BLaER1 (cell line): ENCODE data around the gene ZNF547.

Experiments used
- H3K27ac ChIP-seq: shearing (Covaris generic); formaldehyde crosslinking; 2 replicates; pipeline ENCODE4 v1.8.1; 2022
- H3K27me3 ChIP-seq: shearing (Covaris generic); formaldehyde crosslinking; 2 replicates; pipeline ENCODE4 v1.8.1; 2022
- H3K36me3 ChIP-seq: shearing (Covaris generic); formaldehyde crosslinking; 2 replicates; pipeline ENCODE4 v1.8.1; 2022
- H3K4me1 ChIP-seq: shearing (Covaris generic); formaldehyde crosslinking; 2 replicates; pipeline ENCODE4 v1.8.1; 2022
- H3K4me2 ChIP-seq: shearing (Covaris generic); formaldehyde crosslinking; 2 replicates; pipeline ENCODE4 v1.8.1; 2022
- H3K4me3 ChIP-seq: shearing (Covaris generic); formaldehyde crosslinking; 2 replicates; pipeline ENCODE4 v1.8.1; 2022
- H3K9ac ChIP-seq: shearing (Covaris generic); formaldehyde crosslinking; 2 replicates; pipeline ENCODE4 v1.8.1; 2022
- H3K9me3 ChIP-seq: shearing (Covaris generic); formaldehyde crosslinking; 2 replicates; pipeline ENCODE4 v1.8.1; 2022
- H4K20me1 ChIP-seq: shearing (Covaris generic); formaldehyde crosslinking; 2 replicates; pipeline ENCODE4 v1.8.1; 2022
- Cebpa-rat ChIP-seq: shearing (Covaris generic); IDR thresholded peaks from 2 replicates; pipeline ENCODE4 v1.8.1; 2022

The ZNF547 gene

GRCh38 chr19:57334191-57334590 is 29.2 kb upstream of the ZNF547 start:
- H3K36me3 ChIP-seq: peaks cover 28% of the 10 kb centered on the region
- no peak overlapping the region for H3K27ac ChIP-seq
- H3K9me3 ChIP-seq: no peaks in the 10 kb centered on the region
- H4K20me1 ChIP-seq: peaks cover 28% of the 10 kb centered on the region; the same call in 1 of the 2 replicates
- H3K9ac ChIP-seq: no peak overlapping the region
- no peak overlapping the region for H3K4me3 ChIP-seq
- TF ChIP-seq Cebpa-rat: no peak
- no peak overlapping the region for H3K4me2 ChIP-seq
- no peaks in the 10 kb centered on the region; the same call in 1 of the 2 replicates for H3K27me3 ChIP-seq
- H3K4me1 ChIP-seq: peaks cover 11% of the 10 kb centered on the region

- Histone ChIP-seq H3K4me2 (peak overlapping the region; percentile 39), H3K4me3 (no peak overlapping the region), H3K4me1 (peaks cover 11% of the 10 kb centered on the region), H4K20me1 (no peaks in the 10 kb centered on the region), H3K36me3 (0 out of 2 replicates have a peak, but pooled peaks cover 3% of the 10 kb centered on the region), H3K9ac (no peak overlapping the region), H3K27me3 (no peaks in the 10 kb centered on the region; the same call in 1 of the 2 replicates), H3K27ac (no peak overlapping the region), H3K9me3 (no peaks in the 10 kb centered on the region)
- no peak for TF ChIP-seq Cebpa-rat
These were observed 24.5 kb upstream of the ZNF547 start for GRCh38 chr19:57338877-57339276.

GRCh38 chr19:57342582-57342981 is 20.8 kb upstream of the ZNF547 start:
- no peak for TF ChIP-seq Cebpa-rat
- no peaks in the 10 kb centered on the region for H4K20me1 ChIP-seq
- H3K4me1 ChIP-seq: peaks cover 11% of the 10 kb centered on the region
- no peak overlapping the region for H3K27ac ChIP-seq
- no peak overlapping the region for H3K4me3 ChIP-seq
- H3K4me2 ChIP-seq: no peak overlapping the region
- H3K36me3 ChIP-seq: no peaks in the 10 kb centered on the region
- H3K9me3 ChIP-seq: no peaks in the 10 kb centered on the region
- no peaks in the 10 kb centered on the region; the same call in 1 of the 2 replicates for H3K27me3 ChIP-seq
- no peak overlapping the region for H3K9ac ChIP-seq

GRCh38 chr19:57348136-57348535 is 15.2 kb upstream of the ZNF547 start:
- Histone ChIP-seq H3K4me2 (no peak overlapping the region), H3K9me3 (no peaks in the 10 kb centered on the region)

GRCh38 chr19:57350877-57351805 is 12.2 kb upstream of the ZNF547 start, which contains the start of gene ZNF304:
ZNF304 (plus strand) TSS chr19:57351271; CDS start chr19:57351665, 394 bp downstream.
- H3K4me3 ChIP-seq: peak within 1 kb of the TSS; percentile 93

More at GRCh38 chr19:57348136-57348535, 15.2 kb upstream of the ZNF547 start:
- no peak overlapping the region for H3K27ac ChIP-seq
- TF ChIP-seq Cebpa-rat: no peak
- peaks cover 17% of the 10 kb centered on the region for H4K20me1 ChIP-seq
- H3K4me1 ChIP-seq: peaks cover 22% of the 10 kb centered on the region
- no peaks in the 10 kb centered on the region for H3K27me3 ChIP-seq
- H3K4me3 ChIP-seq: no peak overlapping the region
- H3K36me3 ChIP-seq: peaks cover 6% of the 10 kb centered on the region
- no peak overlapping the region for H3K9ac ChIP-seq

GRCh38 chr19:57351867-57352266 is 11.5 kb upstream of the ZNF547 start:
- Histone ChIP-seq H3K9me3 (no peaks in the 10 kb centered on the region), H3K36me3 (peaks cover 43% of the 10 kb centered on the region), H3K4me1 (peaks cover 26% of the 10 kb centered on the region), H4K20me1 (peaks cover 44% of the 10 kb centered on the region), H3K9ac (peak overlapping the region; percentile 92), H3K4me3 (peak overlapping the region; percentile 93), H3K4me2 (peak overlapping the region; percentile 97), H3K27me3 (no peaks in the 10 kb centered on the region), H3K27ac (peak overlapping the region; percentile 75; the same call in 1 of the 2 replicates)
- TF ChIP-seq Cebpa-rat: no peak

More at GRCh38 chr19:57350877-57351805, 12.2 kb upstream of the ZNF547 start, which contains the start of gene ZNF304:
- H3K36me3 ChIP-seq: peaks cover 36% of the 10 kb centered on the region
- H3K4me2 ChIP-seq: peak within 1 kb of the TSS; percentile 97
- peaks cover 26% of the 10 kb centered on the region for H3K4me1 ChIP-seq
- H3K27me3 ChIP-seq: no peaks in the 10 kb centered on the region
- peak within 1 kb of the TSS; percentile 92 for H3K9ac ChIP-seq
- H3K27ac ChIP-seq: peak within 1 kb of the TSS; percentile 75
- TF ChIP-seq Cebpa-rat: no peak
- no peaks in the 10 kb centered on the region for H3K9me3 ChIP-seq
- peaks cover 43% of the 10 kb centered on the region for H4K20me1 ChIP-seq

GRCh38 chr19:57355916-57356315 is 7.4 kb upstream of the ZNF547 start:
- H3K36me3 ChIP-seq: peaks cover 70% of the 10 kb centered on the region
- H3K9me3 ChIP-seq: no peaks in the 10 kb centered on the region
- H4K20me1 ChIP-seq: peaks cover 44% of the 10 kb centered on the region
- peaks cover 20% of the 10 kb centered on the region for H3K4me1 ChIP-seq
- H3K27me3 ChIP-seq: no peaks in the 10 kb centered on the region
- no peak overlapping the region for H3K27ac ChIP-seq
- no peak overlapping the region for H3K9ac ChIP-seq
- H3K4me3 ChIP-seq: no peak overlapping the region
- no peak overlapping the region for H3K4me2 ChIP-seq
- no peak for TF ChIP-seq Cebpa-rat

GRCh38 chr19:57357406-57357805 is 5.9 kb upstream of the ZNF547 start:
- TF ChIP-seq Cebpa-rat: no peak
- Histone ChIP-seq H3K36me3 (peaks cover 70% of the 10 kb centered on the region), H3K4me3 (no peak overlapping the region), H3K27ac (no peak overlapping the region), H3K9ac (no peak overlapping the region), H3K4me1 (peaks cover 12% of the 10 kb centered on the region), H4K20me1 (peaks cover 33% of the 10 kb centered on the region), H3K9me3 (no peaks in the 10 kb centered on the region), H3K4me2 (no peak overlapping the region), H3K27me3 (no peaks in the 10 kb centered on the region)

- H3K9ac ChIP-seq: no peak overlapping the region
- TF ChIP-seq Cebpa-rat: no peak
- peaks cover 10% of the 10 kb centered on the region for H3K4me1 ChIP-seq
- H3K9me3 ChIP-seq: no peaks in the 10 kb centered on the region
- H4K20me1 ChIP-seq: peaks cover 23% of the 10 kb centered on the region; the same call in 1 of the 2 replicates
- H3K27ac ChIP-seq: no peak overlapping the region
- no peak overlapping the region for H3K4me2 ChIP-seq
- H3K4me3 ChIP-seq: no peak overlapping the region
- H3K27me3 ChIP-seq: no peaks in the 10 kb centered on the region
- H3K36me3 ChIP-seq: peaks cover 52% of the 10 kb centered on the region
These were observed 4.1 kb upstream of the ZNF547 start for GRCh38 chr19:57359300-57359699.

- no peak overlapping the region for H3K9ac ChIP-seq
- no peak for TF ChIP-seq Cebpa-rat
- peak overlapping the region; percentile 84 for H3K4me2 ChIP-seq
- H3K27me3 ChIP-seq: no peaks in the 10 kb centered on the region
- H3K36me3 ChIP-seq: peaks cover 29% of the 10 kb centered on the region
- 0 out of 2 replicates have a peak overlapping the region, but pooled peaks have one; percentile 63 for H3K27ac ChIP-seq
- peaks cover 14% of the 10 kb centered on the region; the same call in 1 of the 2 replicates for H4K20me1 ChIP-seq
- H3K4me3 ChIP-seq: peak overlapping the region; percentile 85; the same call in 1 of the 2 replicates
- peaks cover 16% of the 10 kb centered on the region for H3K4me1 ChIP-seq
- H3K9me3 ChIP-seq: no peaks in the 10 kb centered on the region
These were observed 932 bp upstream of the ZNF547 start for GRCh38 chr19:57362419-57362818.
